ENCODE data around the gene DENND6A. TPM values are rescaled to one million over a fixed set of nuclear protein-coding genes. Genes with fewer than 3 reads are reported as not detected.

DENND6A gene
- total and polyA plus RNA-seq, 11 donors: 4.9 to 27.9 (median 14.3) TPM

GRCh38 chr3:57592306-57592705 lies 100.6 kb downstream of the DENND6A start:
- H3K4me1 ChIP-seq: peaks cover 7 to 60% (median 43%) of the 10 kb centered on the region in 12 donors
- no peak overlapping the region for H3K27ac ChIP-seq
- DNase-seq (no peak), ATAC-seq (no peak)
- intact Hi-C loops (cut with DNase I): no loop called here
- TF ChIP-seq CTCF (IDR thresholded peaks at IDR 0.05) (no peak), POLR2A (IDR thresholded peaks at IDR 0.05) (no peak)
- H3K27me3 ChIP-seq: no peaks in the 10 kb centered on the region
- peaks cover 0 to 18% (median 0%) of the 10 kb centered on the region in 9 donors for H3K36me3 ChIP-seq
- no peak overlapping the region for H3K4me3 ChIP-seq
- no peaks in the 10 kb centered on the region for H3K9me3 ChIP-seq
- 57 to 64% (median 61%) methylated on average over 6 of the region's 6 CpGs for WGBS, 4 donors

- H3K4me1 ChIP-seq: peaks cover 0 to 65% (median 29%) of the 10 kb centered on the region in 12 donors
- H3K4me3 ChIP-seq: no peak overlapping the region
- intact Hi-C loops (cut with DNase I): no loop called here
- DNase-seq (no peak), ATAC-seq (no peak)
- H3K9me3 ChIP-seq: no peaks in the 10 kb centered on the region
- H3K27me3 ChIP-seq: no peaks in the 10 kb centered on the region
- no peak overlapping the region for H3K27ac ChIP-seq
- 69 to 77% (median 75%) methylated on average over 2 of the region's 2 CpGs for WGBS, 4 donors
- peaks cover 0 to 37% (median 19%) of the 10 kb centered on the region in 9 donors for H3K36me3 ChIP-seq
- TF ChIP-seq CTCF (IDR thresholded peaks at IDR 0.05) (no peak), POLR2A (IDR thresholded peaks at IDR 0.05) (no peak)
These were observed 105.0 kb downstream of the DENND6A start for GRCh38 chr3:57587905-57588304.

- H3K9me3 ChIP-seq: no peaks in the 10 kb centered on the region
- DNase-seq (no peak), ATAC-seq (no peak)
- no peaks in the 10 kb centered on the region for H3K27me3 ChIP-seq
- H3K4me1 ChIP-seq: peaks cover 0 to 55% (median 21%) of the 10 kb centered on the region in 12 donors
- peaks cover 0 to 48% (median 28%) of the 10 kb centered on the region in 9 donors for H3K36me3 ChIP-seq
- no peak for TF ChIP-seq POLR2A (IDR thresholded peaks at IDR 0.05)
- TF ChIP-seq CTCF (IDR thresholded peaks at IDR 0.05): no peak
- 76 to 78% (median 77%) methylated on average over 6 of the region's 6 CpGs for WGBS, 4 donors
- no peak overlapping the region for H3K27ac ChIP-seq
- no peak overlapping the region for H3K4me3 ChIP-seq
- intact Hi-C loops (cut with DNase I): no loop called here
These were observed 106.1 kb downstream of the DENND6A start for GRCh38 chr3:57586778-57587177.

DNA sequence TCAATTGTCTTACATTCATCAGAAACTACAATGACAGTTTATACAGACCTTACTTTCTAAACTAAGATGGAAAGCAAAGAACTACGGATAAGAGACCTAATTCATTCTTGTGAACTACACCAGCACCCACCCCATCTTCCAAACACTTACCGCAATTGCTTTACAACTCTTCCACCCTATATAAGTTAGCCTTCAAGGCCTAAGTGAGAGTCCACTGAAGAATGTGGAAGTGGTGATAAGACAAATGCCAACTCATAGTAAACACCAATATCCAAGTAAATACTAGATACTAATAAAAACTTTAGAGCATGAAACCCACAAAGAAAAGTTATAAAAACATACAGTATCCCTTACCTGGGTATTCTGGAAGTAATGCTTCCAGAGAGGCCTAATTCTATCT lies 109.3 kb downstream of the DENND6A start:
- Histone ChIP-seq H3K9me3 (no peaks in the 10 kb centered on the region), H3K36me3 (peaks cover 0 to 68% (median 49%) of the 10 kb centered on the region in 9 donors), H3K27ac (no peak overlapping the region), H3K27me3 (no peaks in the 10 kb centered on the region), H3K4me3 (no peak overlapping the region), H3K4me1 (peaks cover 0 to 54% (median 23%) of the 10 kb centered on the region in 12 donors)
- WGBS, 4 donors: 84 to 92% (median 91%) methylated on average over 2 of the region's 2 CpGs
- TF ChIP-seq POLR2A (IDR thresholded peaks at IDR 0.05) (no peak), CTCF (IDR thresholded peaks at IDR 0.05) (no peak)
- DNase-seq (no peak), ATAC-seq (no peak)
- intact Hi-C loops (cut with DNase I): no loop called here

Data from heart left ventricle (tissue), 16 donors.